IPS DF 6.9 (cell line): Measurements from ENCODE around the gene CEMIP2.

Source experiments
- DNase-seq: peaks from one replicate; pipeline ENCODE4 v3.0.0-alpha.2; 2013; ENCODE audit warnings: low read depth, low spot score
- H3K27ac ChIP-seq: one replicate; pipeline ENCODE4 v1.5.1; 2013; ENCODE audit warnings: low read length, control low read depth
- H3K27me3 ChIP-seq: 2 replicates; pipeline ENCODE4 v1.6.1; 2013; ENCODE audit warnings: mild to moderate bottlenecking, low read length; ENCODE audit not compliant: control insufficient read depth, insufficient read depth
- H3K36me3 ChIP-seq: 2 replicates; pipeline ENCODE4 v1.6.1; 2013; ENCODE audit warnings: low read length; ENCODE audit not compliant: control insufficient read depth, insufficient read depth
- H3K4me1 ChIP-seq: 2 replicates; pipeline ENCODE4 v1.6.1; 2013; ENCODE audit warnings: low read length; ENCODE audit not compliant: control insufficient read depth, insufficient read depth
- H3K4me3 ChIP-seq: 2 replicates; pipeline ENCODE4 v1.5.1; 2013; ENCODE audit warnings: mild to moderate bottlenecking, low read length
- H3K9me3 ChIP-seq: 2 replicates; pipeline ENCODE4 v1.6.1; 2013; ENCODE audit warnings: low read length, inconsistent platforms; ENCODE audit not compliant: control insufficient read depth, insufficient read depth
- WGBS: extraction: QIAGEN DNeasy Blood & Tissue Kit; methylation state at CpG from one replicate; pipeline ENCODE4 v1.1.7; 2013; ENCODE audit warnings: mixed read lengths, missing lambda C conversion rate; ENCODE audit not compliant: insufficient read length, insufficient coverage; 5-methylcytosine and 5-hydroxymethylcytosine counted together

Gene CEMIP2

DNA sequence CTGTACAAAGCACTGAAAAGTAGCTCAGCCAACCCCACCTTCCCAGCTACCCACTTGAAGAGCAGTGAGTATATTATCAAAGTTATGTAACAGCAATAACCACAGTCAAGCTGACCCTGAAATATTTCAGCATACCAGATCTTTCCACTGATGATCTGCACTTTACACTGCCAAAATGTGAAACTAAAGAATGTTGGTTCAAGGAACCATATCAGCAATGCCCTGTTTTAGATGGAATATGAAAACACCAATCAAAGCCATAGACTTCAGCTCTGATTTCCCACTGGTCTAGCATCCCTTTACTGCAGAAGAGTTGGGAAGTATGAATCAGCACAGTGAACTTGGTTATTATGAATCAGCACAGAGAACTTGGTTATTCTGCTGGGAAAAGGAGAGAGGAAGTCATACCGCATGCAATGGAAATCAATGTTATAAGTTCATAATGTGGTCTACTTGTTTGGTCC is 20.0 kb downstream of the CEMIP2 start:
- no peaks in the 10 kb centered on the region for H3K9me3 ChIP-seq
- H3K4me3 ChIP-seq: no peak overlapping the region
- WGBS: no CpG with 5 or more reads among the region's 1 CpG
- peaks cover 7% of the 10 kb centered on the region for H3K4me1 ChIP-seq
- DNase-seq: no peak
- H3K27ac ChIP-seq: no peak overlapping the region
- H3K27me3 ChIP-seq: no peaks in the 10 kb centered on the region
- no peaks in the 10 kb centered on the region; the same call in 1 of the 2 replicates for H3K36me3 ChIP-seq

- Histone ChIP-seq H3K9me3 (no peaks in the 10 kb centered on the region), H3K36me3 (no peaks in the 10 kb centered on the region; the same call in 1 of the 2 replicates), H3K27ac (no peak overlapping the region), H3K27me3 (no peaks in the 10 kb centered on the region), H3K4me3 (no peak overlapping the region), H3K4me1 (peaks cover 7% of the 10 kb centered on the region)
- no peak for DNase-seq
These were observed 20.7 kb downstream of the CEMIP2 start for GRCh38 chr9:71747576-71747975.

DNA sequence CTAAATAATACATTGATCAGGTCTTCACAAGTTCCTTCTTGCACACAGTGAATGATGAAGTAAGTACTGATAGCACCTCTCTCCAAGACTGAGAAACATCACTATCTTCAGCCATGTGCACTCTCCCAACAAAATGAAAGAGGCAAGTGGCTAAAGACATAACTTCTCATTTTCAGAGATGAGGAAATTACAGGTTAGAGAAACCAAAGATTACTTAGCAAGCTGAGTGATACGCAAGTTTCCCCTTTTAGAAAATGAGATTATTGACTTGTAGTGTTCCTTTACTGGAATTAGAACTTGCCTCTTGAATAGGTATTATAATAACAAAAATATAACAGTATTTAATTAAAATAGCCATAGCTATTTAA is 21.6 kb downstream of the CEMIP2 start:
- Histone ChIP-seq H3K9me3 (no peaks in the 10 kb centered on the region), H3K4me3 (no peak overlapping the region), H3K27me3 (no peaks in the 10 kb centered on the region), H3K27ac (no peak overlapping the region), H3K36me3 (no peaks in the 10 kb centered on the region; the same call in 1 of the 2 replicates), H3K4me1 (peaks cover 7% of the 10 kb centered on the region)
- DNase-seq: no peak
- WGBS: no CpG with 5 or more reads among the region's 1 CpG

GRCh38 chr9:71746023-71746757 is 22.1 kb downstream of the CEMIP2 start:
- DNase-seq: no peak
- WGBS: no CpG with 5 or more reads among the region's 6 CpGs
- no peak overlapping the region for H3K27ac ChIP-seq

GRCh38 chr9:71744754-71745521 is 23.4 kb downstream of the CEMIP2 start:
- no peak for DNase-seq
- H3K36me3 ChIP-seq: no peaks in the 10 kb centered on the region; the same call in 1 of the 2 replicates
- no peak overlapping the region for H3K27ac ChIP-seq
- WGBS: no CpG with 5 or more reads among the region's 16 CpGs
- H3K4me3 ChIP-seq: no peak overlapping the region
- H3K27me3 ChIP-seq: no peaks in the 10 kb centered on the region
- H3K9me3 ChIP-seq: no peaks in the 10 kb centered on the region
- H3K4me1 ChIP-seq: peaks cover 6% of the 10 kb centered on the region

More at GRCh38 chr9:71746023-71746757, 22.1 kb downstream of the CEMIP2 start:
- H3K4me1 ChIP-seq: peaks cover 7% of the 10 kb centered on the region
- H3K9me3 ChIP-seq: no peaks in the 10 kb centered on the region
- no peaks in the 10 kb centered on the region; the same call in 1 of the 2 replicates for H3K36me3 ChIP-seq
- no peaks in the 10 kb centered on the region for H3K27me3 ChIP-seq
- H3K4me3 ChIP-seq: no peak overlapping the region

DNA sequence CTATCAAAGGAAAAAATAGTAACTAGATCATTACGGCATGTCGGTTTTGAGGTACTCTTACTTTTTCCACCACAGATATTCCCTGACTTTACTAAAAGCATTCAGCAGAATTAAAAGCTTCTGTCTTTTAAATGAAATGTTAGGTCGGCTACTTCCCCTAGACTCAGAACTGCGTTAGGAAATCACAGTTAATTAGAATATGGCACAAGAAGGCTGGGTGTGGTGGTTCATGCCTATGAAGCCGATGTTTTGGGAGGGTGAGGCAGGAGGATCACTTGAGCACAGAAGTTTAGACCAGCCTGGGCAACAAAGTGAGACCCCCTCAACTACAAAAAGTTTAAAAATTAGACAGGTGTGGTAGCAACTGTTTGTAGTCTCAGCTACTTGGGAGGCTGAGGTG is 24.4 kb downstream of the CEMIP2 start:
- no peak overlapping the region for H3K27ac ChIP-seq
- DNase-seq: no peak
- H3K9me3 ChIP-seq: no peaks in the 10 kb centered on the region
- H3K4me3 ChIP-seq: no peak overlapping the region
- WGBS: no CpG with 5 or more reads among the region's 5 CpGs
- H3K4me1 ChIP-seq: peaks cover 6% of the 10 kb centered on the region
- no peaks in the 10 kb centered on the region; the same call in 1 of the 2 replicates for H3K36me3 ChIP-seq
- no peaks in the 10 kb centered on the region for H3K27me3 ChIP-seq

DNA sequence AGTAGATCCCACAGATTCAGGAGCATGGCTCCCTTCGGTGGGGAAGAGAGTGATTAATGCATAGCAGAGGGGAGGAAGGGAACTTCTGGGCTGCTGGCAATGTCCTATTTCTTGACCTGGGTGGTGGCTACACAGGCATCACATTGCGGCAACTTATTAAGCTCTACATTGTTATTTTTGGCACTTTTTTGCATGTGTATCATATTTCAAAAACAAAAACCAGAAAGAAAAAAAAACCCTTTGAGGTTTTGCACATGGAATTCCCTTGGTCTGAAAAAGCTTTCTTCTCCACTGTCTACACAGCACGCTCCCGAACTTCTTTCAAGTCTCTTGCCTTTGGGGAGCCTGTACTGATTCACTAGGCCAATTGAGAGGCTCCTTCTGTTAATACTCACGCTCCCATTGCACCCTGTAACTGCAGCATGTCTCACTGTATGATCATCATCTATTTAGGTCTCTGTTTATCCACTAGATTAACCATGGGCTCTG is 25.1 kb downstream of the CEMIP2 start:
- Histone ChIP-seq H3K36me3 (no peaks in the 10 kb centered on the region), H3K4me1 (peaks cover 6% of the 10 kb centered on the region), H3K4me3 (no peak overlapping the region), H3K27me3 (no peaks in the 10 kb centered on the region), H3K27ac (no peak overlapping the region), H3K9me3 (no peaks in the 10 kb centered on the region)
- WGBS: no CpG with 5 or more reads among the region's 5 CpGs
- DNase-seq: no peak

- H3K4me3 ChIP-seq: no peak overlapping the region
- no peaks in the 10 kb centered on the region for H3K9me3 ChIP-seq
- no peaks in the 10 kb centered on the region for H3K36me3 ChIP-seq
- DNase-seq: no peak
- no peak overlapping the region for H3K27ac ChIP-seq
- no CpG with 5 or more reads among the region's 4 CpGs for WGBS
- no peaks in the 10 kb centered on the region for H3K27me3 ChIP-seq
- peaks cover 6% of the 10 kb centered on the region for H3K4me1 ChIP-seq
These were observed 25.6 kb downstream of the CEMIP2 start for GRCh38 chr9:71742703-71743102.

- H3K9me3 ChIP-seq: no peaks in the 10 kb centered on the region
- DNase-seq: no peak
- H3K27ac ChIP-seq: no peak overlapping the region
- H3K4me1 ChIP-seq: peaks cover 6% of the 10 kb centered on the region
- H3K4me3 ChIP-seq: no peak overlapping the region
- no peaks in the 10 kb centered on the region for H3K36me3 ChIP-seq
- no peaks in the 10 kb centered on the region for H3K27me3 ChIP-seq
- WGBS: 100% methylated on average over 1 of the region's 10 CpGs
These were observed 26.2 kb downstream of the CEMIP2 start for GRCh38 chr9:71741926-71742648.

- Histone ChIP-seq H3K4me1 (peaks cover 3% of the 10 kb centered on the region), H3K27ac (no peak overlapping the region), H3K36me3 (0 out of 2 replicates have a peak, but pooled peaks cover 2% of the 10 kb centered on the region), H3K9me3 (no peaks in the 10 kb centered on the region), H3K27me3 (no peaks in the 10 kb centered on the region), H3K4me3 (no peak overlapping the region)
- no CpG with 5 or more reads among the region's 2 CpGs for WGBS
- DNase-seq: no peak
These were observed 28.1 kb downstream of the CEMIP2 start for GRCh38 chr9:71740199-71740598.
